ENCODE measurements around the gene B3GAT2. TPM values are rescaled to one million over a fixed set of nuclear protein-coding genes. Genes with fewer than 3 reads are reported as not detected.

Gene B3GAT2
- total RNA-seq, 2 experiments from 2014 or later = not detected

DNA sequence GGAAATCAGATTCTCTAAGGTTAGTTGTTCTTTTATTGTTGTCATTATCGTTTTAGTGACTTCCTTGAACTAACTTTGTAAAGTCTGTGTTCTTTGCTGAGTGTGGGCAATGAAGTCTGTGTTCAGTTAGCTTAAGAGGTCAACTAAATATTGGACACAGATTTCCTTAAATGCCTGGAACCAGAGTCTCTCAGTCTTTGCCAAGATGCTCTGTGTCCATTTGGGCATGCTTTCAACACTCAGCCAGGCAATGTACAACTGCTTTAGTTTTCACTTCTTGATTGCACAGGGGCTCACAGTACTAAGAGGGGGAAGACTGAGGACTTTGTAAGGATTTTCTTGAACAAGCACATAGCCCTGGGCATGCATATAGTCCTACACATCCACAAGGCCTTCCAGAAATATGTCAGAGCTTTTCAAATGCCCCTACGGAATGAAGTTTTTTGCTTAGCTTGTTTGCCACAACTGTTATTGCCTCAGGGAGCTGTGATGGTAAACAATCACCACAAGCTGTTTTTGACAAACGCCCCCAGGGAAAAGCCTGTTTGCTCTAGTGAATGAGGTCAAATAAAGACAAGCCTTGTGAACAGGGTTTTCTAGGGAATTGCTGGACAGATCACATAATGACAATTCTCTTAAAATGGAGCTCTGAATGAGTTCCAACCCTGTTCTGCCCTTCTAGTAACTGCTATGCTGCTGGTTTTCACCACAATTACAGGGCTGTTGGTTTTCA lies 82.5 kb downstream of the B3GAT2 start:
- peaks cover 16% of the 10 kb centered on the region; the same call in 1 of the 2 replicates for H3K9me3 ChIP-seq (ENCODE audit: low read length)
- BruUV-seq (replicated peaks) = no TSS peak
- intact Hi-C loops (cut with micrococcal nuclease; ENCODE audit: unreplicated experiment) = no loop called here
- TF ChIP-seq CTCF (conservative IDR thresholded peaks at IDR 0.05; ENCODE audit: low read length) (no peak), EZH2phosphoT487 (IDR thresholded peaks at IDR 0.05; ENCODE audit: borderline replicate concordance, low read depth, low read length) (no peak)
- H3K4me3 ChIP-seq (ENCODE audit: low read depth, low read length, poor library complexity, severe bottlenecking) = no peak overlapping the region
- H2AFZ ChIP-seq (ENCODE audit: low read length) = no peak overlapping the region
- H3K27ac ChIP-seq (ENCODE audit: low read depth, low read length, poor library complexity, severe bottlenecking) = no peak overlapping the region
- no peak for DNase-seq (ENCODE audit: low spot score)
- no peaks in the 10 kb centered on the region for H4K20me1 ChIP-seq (ENCODE audit: insufficient read depth, low read length)
- H3K9me2 ChIP-seq (ENCODE audit: insufficient read depth, low read length) = no peaks in the 10 kb centered on the region
- H3K4me2 ChIP-seq (ENCODE audit: low read length) = no peak overlapping the region
- no peaks in the 10 kb centered on the region for H3K4me1 ChIP-seq (ENCODE audit: insufficient read depth, low read length, poor library complexity, severe bottlenecking)
- CTCF ChIA-PET (ENCODE audit: unreplicated experiment) = no interaction called here
- H3K79me2 ChIP-seq (ENCODE audit: insufficient read depth, low read depth, low read length) = no peaks in the 10 kb centered on the region
- no peaks in the 10 kb centered on the region for H3K36me3 ChIP-seq (ENCODE audit: insufficient read depth, low read length)
- POLR2A ChIA-PET = interaction anchor here (0.8 to 1.9 kb wide), 5 partner anchors 11 to 206 kb away, joined by 3 to 5 read pairs (median 3); no protein-coding TSS in a partner anchor

GRCh38 chr6:70872469-70872868 lies 84.4 kb downstream of the B3GAT2 start:
- ChIA-PET POLR2A (no interaction called here), CTCF (ENCODE audit: unreplicated experiment) (no interaction called here)
- DNase-seq (ENCODE audit: low spot score) = no peak
- Histone ChIP-seq H3K27ac (ENCODE audit: low read depth, low read length, poor library complexity, severe bottlenecking) (no peak overlapping the region), H3K36me3 (ENCODE audit: insufficient read depth, low read length) (no peaks in the 10 kb centered on the region), H4K20me1 (ENCODE audit: insufficient read depth, low read length) (no peaks in the 10 kb centered on the region), H2AFZ (ENCODE audit: low read length) (no peak overlapping the region), H3K4me1 (ENCODE audit: insufficient read depth, low read length, poor library complexity, severe bottlenecking) (no peaks in the 10 kb centered on the region), H3K4me3 (ENCODE audit: low read depth, low read length, poor library complexity, severe bottlenecking) (no peak overlapping the region), H3K9me2 (ENCODE audit: insufficient read depth, low read length) (no peaks in the 10 kb centered on the region), H3K4me2 (ENCODE audit: low read length) (no peak overlapping the region), H3K9me3 (ENCODE audit: low read length) (peaks cover 16% of the 10 kb centered on the region; the same call in 1 of the 2 replicates), H3K79me2 (ENCODE audit: insufficient read depth, low read depth, low read length) (no peaks in the 10 kb centered on the region)
- BruUV-seq (replicated peaks) = no TSS peak
- intact Hi-C loops (cut with micrococcal nuclease; ENCODE audit: unreplicated experiment) = no loop called here
- TF ChIP-seq EZH2phosphoT487 (IDR thresholded peaks at IDR 0.05; ENCODE audit: borderline replicate concordance, low read depth, low read length) (no peak), CTCF (conservative IDR thresholded peaks at IDR 0.05; ENCODE audit: low read length) (no peak)

DNA sequence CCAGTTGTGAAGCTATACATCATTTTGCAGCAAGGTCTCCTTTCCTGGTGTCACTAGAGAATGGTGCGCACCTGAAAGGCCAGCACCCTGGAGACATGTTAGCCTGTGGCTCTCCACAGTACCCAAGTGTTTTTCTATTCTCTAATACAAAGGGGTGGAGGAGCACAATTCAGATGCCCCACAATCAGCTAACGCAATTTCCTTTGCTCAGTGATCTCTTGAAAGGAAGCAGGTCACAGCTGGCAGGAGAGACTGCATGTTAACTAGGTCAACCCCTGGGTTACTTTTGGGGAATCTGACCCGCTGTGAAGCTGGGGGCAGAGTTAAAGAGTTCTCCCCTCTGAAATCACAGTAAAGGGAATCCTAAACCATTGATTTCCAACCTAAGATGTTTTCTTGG lies 92.5 kb downstream of the B3GAT2 start:
- intact Hi-C loops (cut with micrococcal nuclease; ENCODE audit: unreplicated experiment) = loop anchor here (10.0 kb wide), 1 partner anchor 450 kb away; the partner anchor contains the start of gene FAM135A
- CTCF ChIA-PET (ENCODE audit: unreplicated experiment) = interaction anchor here (0.7 kb wide), 1 partner anchor 20 kb away, joined by 3 read pairs; no protein-coding TSS in a partner anchor

More for the DNA sequence above, 92.5 kb downstream of the B3GAT2 start:
- Histone ChIP-seq H3K4me2 (ENCODE audit: low read length) (peak overlapping the region; percentile 6), H3K36me3 (ENCODE audit: insufficient read depth, low read length) (0 out of 2 replicates have a peak, but pooled peaks cover 4% of the 10 kb centered on the region), H3K79me2 (ENCODE audit: insufficient read depth, low read depth, low read length) (no peaks in the 10 kb centered on the region), H3K9me2 (ENCODE audit: insufficient read depth, low read length) (no peaks in the 10 kb centered on the region), H2AFZ (ENCODE audit: low read length) (no peak overlapping the region), H3K4me3 (ENCODE audit: low read depth, low read length, poor library complexity, severe bottlenecking) (no peak overlapping the region), H4K20me1 (ENCODE audit: insufficient read depth, low read length) (no peaks in the 10 kb centered on the region), H3K4me1 (ENCODE audit: insufficient read depth, low read length, poor library complexity, severe bottlenecking) (peaks cover 25% of the 10 kb centered on the region), H3K27ac (ENCODE audit: low read depth, low read length, poor library complexity, severe bottlenecking) (no peak overlapping the region), H3K9me3 (ENCODE audit: low read length) (no peaks in the 10 kb centered on the region)
- TF ChIP-seq CTCF (conservative IDR thresholded peaks at IDR 0.05; ENCODE audit: low read length) (no peak), EZH2phosphoT487 (IDR thresholded peaks at IDR 0.05; ENCODE audit: borderline replicate concordance, low read depth, low read length) (no peak)
- peak; percentile 39 for DNase-seq (ENCODE audit: low spot score)
- no TSS peak for BruUV-seq (replicated peaks)
- POLR2A ChIA-PET = interaction anchor here (0.5 to 2.0 kb wide), 8 partner anchors 10 to 1974 kb away, joined by 3 to 7 read pairs (median 3); no protein-coding TSS in a partner anchor
